ENCODE data around the gene RSPH10B. TPM values are rescaled to one million over a fixed set of nuclear protein-coding genes. Genes with fewer than 3 reads are reported as not detected.
"Not testable (repeated sequence)": the region's sequence is repeated elsewhere in the genome, so short reads cannot be mapped to it uniquely, and the experiment has no call there.

RSPH10B gene
- total RNA-seq, 1 experiment from 2014 or later, result 0.26 TPM

DNA sequence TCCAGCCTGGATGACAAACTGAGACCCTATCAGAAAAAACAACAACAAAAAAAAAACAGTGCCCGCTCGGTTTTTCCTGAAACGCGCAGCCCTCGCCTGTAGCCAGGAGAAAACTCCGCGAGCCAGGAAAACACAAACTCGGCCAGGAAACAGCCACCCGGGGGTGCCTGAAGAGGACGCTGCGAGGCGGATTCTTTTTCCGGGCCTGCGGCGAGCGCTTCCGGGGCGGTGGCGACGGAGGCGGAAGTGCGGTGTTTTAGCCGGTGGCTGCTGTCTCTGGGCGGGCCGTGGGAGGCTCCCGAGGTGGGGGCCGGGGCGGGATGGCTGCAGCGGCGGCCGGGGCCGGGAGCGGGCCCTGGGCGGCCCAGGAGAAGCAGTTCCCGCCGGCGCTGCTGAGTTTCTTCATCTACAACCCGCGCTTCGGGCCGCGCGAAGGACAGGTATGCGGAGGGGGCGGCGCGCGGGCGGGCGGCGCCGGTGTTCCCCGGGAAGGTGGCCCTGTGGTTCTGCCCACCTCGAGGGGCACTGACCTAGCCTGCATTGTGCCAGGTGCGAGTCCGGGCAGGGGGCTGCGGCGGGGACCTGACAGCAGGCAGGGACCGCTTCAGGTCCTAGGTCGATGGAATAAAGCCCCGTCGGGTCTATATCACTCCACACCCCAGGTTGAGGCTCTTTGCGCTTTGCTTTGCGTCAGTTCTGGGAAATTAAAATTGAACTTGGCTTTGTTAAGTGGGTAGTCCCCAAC is 71.8 kb downstream of the RSPH10B start, which contains the start of gene CCZ1:
Gene CCZ1 (plus strand): TSS at position 254 of the 745 bp plus-strand sequence. CDS start 67 bp downstream, at position 321.
- intact Hi-C loops (cut with micrococcal nuclease; ENCODE audit: unreplicated experiment); H3K36me3 ChIP-seq (ENCODE audit: control insufficient read depth, insufficient read depth, low read length); CTCF ChIA-PET; in situ Hi-C loops (cut with HindIII; ENCODE audit: low pct_unique_long_range_greater_than_20kb, low sequenced_read_pairs); H3K27me3 ChIP-seq (ENCODE audit: control insufficient read depth, insufficient read depth, low read length); POLR2A ChIA-PET; H3K4me1 ChIP-seq (ENCODE audit: control insufficient read depth, insufficient read depth, low read length); DNase-seq (ENCODE audit: low read depth, low spot score); H3K9me3 ChIP-seq (ENCODE audit: control insufficient read depth, insufficient read depth, low read depth, low read length); BruUV-seq (replicated peaks): not testable (repeated sequence)
- Histone ChIP-seq H3K27ac (ENCODE audit: low read length) (peak within 1 kb of the TSS; percentile 61; the same call in 1 of the 2 replicates), H3K4me3 (ENCODE audit: low read depth in 2 of 2, low read length in 2 of 2) (peak within 1 kb of the TSS; percentile 37 to 53)
- ATAC-seq, result peak; percentile 97
- TF ChIP-seq POLR2AphosphoS5 (IDR thresholded peaks at IDR 0.05; ENCODE audit: low read depth, low read length), result 0 out of 2 replicates have a peak, but pooled peaks have one; percentile 33

DNA sequence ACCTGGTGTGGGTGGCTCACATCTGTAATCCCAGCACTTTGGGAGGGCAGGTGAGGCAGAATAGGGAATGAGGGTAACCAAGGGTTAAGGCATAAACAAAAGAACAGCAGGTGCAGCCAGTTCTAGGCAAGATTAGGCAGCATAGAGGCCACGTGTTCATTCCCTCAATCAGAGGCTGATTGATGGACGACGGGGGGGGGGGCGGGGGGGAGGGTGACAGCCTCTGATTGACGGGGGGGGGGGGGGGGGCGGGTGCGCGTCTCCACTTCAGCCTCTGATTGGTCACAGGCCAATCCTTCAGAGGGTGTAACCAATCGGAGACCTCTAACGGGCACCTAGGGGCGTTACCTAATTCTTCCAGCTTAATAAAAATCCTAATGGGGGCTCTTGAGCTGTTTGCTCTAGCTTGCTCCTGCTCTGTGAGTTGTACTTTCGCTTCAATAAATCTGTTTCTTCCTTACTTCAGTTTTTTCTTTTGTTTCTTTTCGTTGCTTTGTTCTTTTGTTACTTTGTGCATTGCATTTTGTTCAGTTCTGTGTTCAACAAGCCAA is 73.0 kb downstream of the RSPH10B start:
- ATAC-seq; H3K4me1 ChIP-seq (ENCODE audit: control insufficient read depth, insufficient read depth, low read length); intact Hi-C loops (cut with micrococcal nuclease; ENCODE audit: unreplicated experiment); CTCF ChIA-PET; DNase-seq (ENCODE audit: low read depth, low spot score); in situ Hi-C loops (cut with HindIII; ENCODE audit: low pct_unique_long_range_greater_than_20kb, low sequenced_read_pairs); H3K27me3 ChIP-seq (ENCODE audit: control insufficient read depth, insufficient read depth, low read length); H3K36me3 ChIP-seq (ENCODE audit: control insufficient read depth, insufficient read depth, low read length); H3K27ac ChIP-seq (ENCODE audit: low read length); POLR2A ChIA-PET; BruUV-seq (replicated peaks); H3K9me3 ChIP-seq (ENCODE audit: control insufficient read depth, insufficient read depth, low read depth, low read length): not testable (repeated sequence)
- H3K4me3 ChIP-seq (ENCODE audit: low read depth in 2 of 2, low read length in 2 of 2), result peak overlapping the region in 1 of 2 experiments; percentile 53; a peak in 2 of 4 replicates

DNA sequence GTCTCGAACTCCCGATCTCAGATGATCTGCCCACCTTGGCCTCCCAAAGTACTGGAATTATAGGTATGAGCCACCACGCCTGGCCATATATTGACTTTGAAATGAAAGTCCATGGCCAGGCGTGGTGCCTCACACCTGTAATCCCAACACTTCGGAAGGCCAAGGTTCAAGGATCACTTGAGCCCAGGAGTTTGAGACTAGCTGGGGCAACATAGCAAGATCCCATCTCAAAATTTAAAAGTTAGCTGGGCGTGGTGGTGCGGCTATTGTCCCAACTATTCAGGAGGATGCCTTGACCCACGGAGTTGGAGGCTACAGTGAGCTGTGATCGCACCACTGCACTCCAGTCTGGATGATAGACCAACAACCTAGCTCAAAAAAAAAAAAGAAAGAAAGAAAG is 78.0 kb downstream of the RSPH10B start:
- in situ Hi-C loops (cut with HindIII; ENCODE audit: low pct_unique_long_range_greater_than_20kb, low sequenced_read_pairs) (no loop called here), intact Hi-C loops (cut with micrococcal nuclease; ENCODE audit: unreplicated experiment) (no loop called here)
- TF ChIP-seq SIN3A (IDR thresholded peaks at IDR 0.05; ENCODE audit: borderline replicate concordance, insufficient read depth, low read depth, low read length) (no peak), TCF7L2 (IDR thresholded peaks at IDR 0.05; ENCODE audit: low read depth, low read length) (no peak), POLR2AphosphoS5 (IDR thresholded peaks at IDR 0.05; ENCODE audit: low read depth, low read length) (no peak)
- TF ChIP-seq, protein P1, sequence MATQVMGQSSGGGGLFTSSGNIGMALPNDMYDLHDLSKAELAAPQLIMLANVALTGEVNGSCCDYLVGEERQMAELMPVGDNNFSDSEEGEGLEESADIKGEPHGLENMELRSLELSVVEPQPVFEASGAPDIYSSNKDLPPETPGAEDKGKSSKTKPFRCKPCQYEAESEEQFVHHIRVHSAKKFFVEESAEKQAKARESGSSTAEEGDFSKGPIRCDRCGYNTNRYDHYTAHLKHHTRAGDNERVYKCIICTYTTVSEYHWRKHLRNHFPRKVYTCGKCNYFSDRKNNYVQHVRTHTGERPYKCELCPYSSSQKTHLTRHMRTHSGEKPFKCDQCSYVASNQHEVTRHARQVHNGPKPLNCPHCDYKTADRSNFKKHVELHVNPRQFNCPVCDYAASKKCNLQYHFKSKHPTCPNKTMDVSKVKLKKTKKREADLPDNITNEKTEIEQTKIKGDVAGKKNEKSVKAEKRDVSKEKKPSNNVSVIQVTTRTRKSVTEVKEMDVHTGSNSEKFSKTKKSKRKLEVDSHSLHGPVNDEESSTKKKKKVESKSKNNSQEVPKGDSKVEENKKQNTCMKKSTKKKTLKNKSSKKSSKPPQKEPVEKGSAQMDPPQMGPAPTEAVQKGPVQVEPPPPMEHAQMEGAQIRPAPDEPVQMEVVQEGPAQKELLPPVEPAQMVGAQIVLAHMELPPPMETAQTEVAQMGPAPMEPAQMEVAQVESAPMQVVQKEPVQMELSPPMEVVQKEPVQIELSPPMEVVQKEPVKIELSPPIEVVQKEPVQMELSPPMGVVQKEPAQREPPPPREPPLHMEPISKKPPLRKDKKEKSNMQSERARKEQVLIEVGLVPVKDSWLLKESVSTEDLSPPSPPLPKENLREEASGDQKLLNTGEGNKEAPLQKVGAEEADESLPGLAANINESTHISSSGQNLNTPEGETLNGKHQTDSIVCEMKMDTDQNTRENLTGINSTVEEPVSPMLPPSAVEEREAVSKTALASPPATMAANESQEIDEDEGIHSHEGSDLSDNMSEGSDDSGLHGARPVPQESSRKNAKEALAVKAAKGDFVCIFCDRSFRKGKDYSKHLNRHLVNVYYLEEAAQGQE (IDR thresholded peaks at IDR 0.05; ENCODE audit: insufficient read depth in 1 of 2, low read depth in 2 of 2, low read length in 1 of 2), result no peak
- TF ChIP-seq, protein P2, sequence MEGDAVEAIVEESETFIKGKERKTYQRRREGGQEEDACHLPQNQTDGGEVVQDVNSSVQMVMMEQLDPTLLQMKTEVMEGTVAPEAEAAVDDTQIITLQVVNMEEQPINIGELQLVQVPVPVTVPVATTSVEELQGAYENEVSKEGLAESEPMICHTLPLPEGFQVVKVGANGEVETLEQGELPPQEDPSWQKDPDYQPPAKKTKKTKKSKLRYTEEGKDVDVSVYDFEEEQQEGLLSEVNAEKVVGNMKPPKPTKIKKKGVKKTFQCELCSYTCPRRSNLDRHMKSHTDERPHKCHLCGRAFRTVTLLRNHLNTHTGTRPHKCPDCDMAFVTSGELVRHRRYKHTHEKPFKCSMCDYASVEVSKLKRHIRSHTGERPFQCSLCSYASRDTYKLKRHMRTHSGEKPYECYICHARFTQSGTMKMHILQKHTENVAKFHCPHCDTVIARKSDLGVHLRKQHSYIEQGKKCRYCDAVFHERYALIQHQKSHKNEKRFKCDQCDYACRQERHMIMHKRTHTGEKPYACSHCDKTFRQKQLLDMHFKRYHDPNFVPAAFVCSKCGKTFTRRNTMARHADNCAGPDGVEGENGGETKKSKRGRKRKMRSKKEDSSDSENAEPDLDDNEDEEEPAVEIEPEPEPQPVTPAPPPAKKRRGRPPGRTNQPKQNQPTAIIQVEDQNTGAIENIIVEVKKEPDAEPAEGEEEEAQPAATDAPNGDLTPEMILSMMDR (IDR thresholded peaks at IDR 0.05), result no peak
- CTCF ChIA-PET, result no interaction called here
- no peaks in the 10 kb centered on the region for H3K9me3 ChIP-seq (ENCODE audit: control insufficient read depth, insufficient read depth, low read depth, low read length)
- DNase-seq (ENCODE audit: low read depth, low spot score) (no peak), ATAC-seq (no peak)
- H3K36me3 ChIP-seq (ENCODE audit: control insufficient read depth, insufficient read depth, low read length), result no peaks in the 10 kb centered on the region
- no peak overlapping the region for H3K4me3 ChIP-seq (ENCODE audit: low read depth in 2 of 2, low read length in 2 of 2)
- no peak overlapping the region for H3K27ac ChIP-seq (ENCODE audit: low read length)
- POLR2A ChIA-PET, result no interaction called here
- no TSS peak for BruUV-seq (replicated peaks)
- no peaks in the 10 kb centered on the region for H3K4me1 ChIP-seq (ENCODE audit: control insufficient read depth, insufficient read depth, low read length)
- H3K27me3 ChIP-seq (ENCODE audit: control insufficient read depth, insufficient read depth, low read length), result no peaks in the 10 kb centered on the region

DNA sequence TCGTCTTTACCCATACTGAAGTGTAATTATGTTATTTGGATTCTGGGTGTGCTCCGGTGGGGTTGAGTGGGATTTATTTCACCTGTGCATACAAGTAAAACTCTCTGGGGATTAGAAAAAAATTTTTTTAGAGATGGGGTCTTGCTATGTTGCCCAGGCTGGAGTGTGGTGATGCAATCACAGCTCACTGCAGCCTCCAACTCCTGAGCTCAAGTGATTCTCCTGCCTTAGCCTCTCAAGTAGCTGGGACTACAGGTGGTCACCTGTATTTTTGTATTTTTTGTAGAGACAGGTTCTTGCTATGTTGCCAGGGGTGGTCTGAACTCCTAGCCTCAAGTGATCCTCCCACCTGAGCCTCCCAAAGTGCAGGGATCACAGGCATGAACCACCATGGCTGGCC is 80.2 kb downstream of the RSPH10B start:
- H3K9me3 ChIP-seq (ENCODE audit: control insufficient read depth, insufficient read depth, low read depth, low read length); CTCF ChIA-PET: not testable (repeated sequence)

DNA sequence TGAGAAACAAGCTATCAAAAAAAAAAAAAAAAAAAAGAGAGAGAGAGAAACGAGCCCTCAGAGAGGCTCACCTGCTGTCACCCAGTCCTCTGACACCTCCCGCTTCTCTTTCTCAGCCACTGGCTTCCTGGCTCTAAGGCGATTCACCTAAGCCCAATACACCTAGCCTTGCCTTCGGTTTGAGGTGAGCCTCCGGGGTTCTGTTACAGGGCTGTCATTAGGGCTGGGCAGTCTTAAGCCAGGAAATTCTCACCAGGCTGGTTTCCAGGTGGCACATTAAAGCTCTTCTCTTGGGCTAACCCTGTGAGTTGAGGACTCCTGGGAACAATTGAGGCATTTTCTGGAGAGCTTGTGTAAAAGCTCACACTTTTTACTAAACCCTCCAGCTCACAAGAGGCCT is 82.5 kb downstream of the RSPH10B start:
- H3K4me3 ChIP-seq (ENCODE audit: low read depth in 2 of 2, low read length in 2 of 2); DNase-seq (ENCODE audit: low read depth, low spot score); intact Hi-C loops (cut with micrococcal nuclease; ENCODE audit: unreplicated experiment); H3K27ac ChIP-seq (ENCODE audit: low read length); BruUV-seq (replicated peaks); in situ Hi-C loops (cut with HindIII; ENCODE audit: low pct_unique_long_range_greater_than_20kb, low sequenced_read_pairs); H3K4me1 ChIP-seq (ENCODE audit: control insufficient read depth, insufficient read depth, low read length); H3K36me3 ChIP-seq (ENCODE audit: control insufficient read depth, insufficient read depth, low read length); H3K9me3 ChIP-seq (ENCODE audit: control insufficient read depth, insufficient read depth, low read depth, low read length); CTCF ChIA-PET; H3K27me3 ChIP-seq (ENCODE audit: control insufficient read depth, insufficient read depth, low read length): not testable (repeated sequence)
- ATAC-seq, result 0 out of 2 replicates have a peak, but pooled peaks have one; percentile 37
- POLR2A ChIA-PET, result interaction anchor here (0.6 kb wide), 1 partner anchor 523 kb away, joined by 9 read pairs; no protein-coding TSS in a partner anchor

More for the DNA sequence above, 80.2 kb downstream of the RSPH10B start:
- DNase-seq (ENCODE audit: low read depth, low spot score); ATAC-seq; intact Hi-C loops (cut with micrococcal nuclease; ENCODE audit: unreplicated experiment); H3K27me3 ChIP-seq (ENCODE audit: control insufficient read depth, insufficient read depth, low read length); BruUV-seq (replicated peaks); H3K36me3 ChIP-seq (ENCODE audit: control insufficient read depth, insufficient read depth, low read length); H3K27ac ChIP-seq (ENCODE audit: low read length); H3K4me3 ChIP-seq (ENCODE audit: low read depth in 2 of 2, low read length in 2 of 2); H3K4me1 ChIP-seq (ENCODE audit: control insufficient read depth, insufficient read depth, low read length); in situ Hi-C loops (cut with HindIII; ENCODE audit: low pct_unique_long_range_greater_than_20kb, low sequenced_read_pairs): not testable (repeated sequence)
- POLR2A ChIA-PET, result interaction anchor here (0.6 kb wide), 1 partner anchor 719 kb away, joined by 6 read pairs; no protein-coding TSS in a partner anchor

Measured in Panc1 (cell line).